RWPE1 (cell line): ENCODE data around the gene DDX17.

Experiments used
- CTCF ChIA-PET: fragments of 350-600 bp; sonication (Branson Sonifier 250); formaldehyde crosslinking; extraction: SDS; loops from one replicate; lab custom pipeline; 2021; lab: Yijun Ruan, JAX
- POLR2A ChIA-PET: fragments of 400-600 bp; formaldehyde crosslinking; extraction: SDS; loops from one replicate; lab custom pipeline; 2020; ENCODE audit warnings: antibody characterized with exemption; ENCODE audit not compliant: low non-redundant PET; lab: Yijun Ruan, JAX
- DNase-seq: peaks from one replicate; pipeline ENCODE4 v3.0.0; 2012; ENCODE audit warnings: low spot score
- H3K27ac ChIP-seq: fragments of 450-650 bp; 2 replicates; pipeline ENCODE4 v1.5.1; 2017
- TF ChIP-seq, protein P1 (sequence below): fragments of 450-650 bp; conservative IDR thresholded peaks from 2 replicates; pipeline ENCODE4 v1.5.1; 2017; ENCODE audit warnings: low read depth, mild to moderate bottlenecking

The DDX17 gene

DNA sequence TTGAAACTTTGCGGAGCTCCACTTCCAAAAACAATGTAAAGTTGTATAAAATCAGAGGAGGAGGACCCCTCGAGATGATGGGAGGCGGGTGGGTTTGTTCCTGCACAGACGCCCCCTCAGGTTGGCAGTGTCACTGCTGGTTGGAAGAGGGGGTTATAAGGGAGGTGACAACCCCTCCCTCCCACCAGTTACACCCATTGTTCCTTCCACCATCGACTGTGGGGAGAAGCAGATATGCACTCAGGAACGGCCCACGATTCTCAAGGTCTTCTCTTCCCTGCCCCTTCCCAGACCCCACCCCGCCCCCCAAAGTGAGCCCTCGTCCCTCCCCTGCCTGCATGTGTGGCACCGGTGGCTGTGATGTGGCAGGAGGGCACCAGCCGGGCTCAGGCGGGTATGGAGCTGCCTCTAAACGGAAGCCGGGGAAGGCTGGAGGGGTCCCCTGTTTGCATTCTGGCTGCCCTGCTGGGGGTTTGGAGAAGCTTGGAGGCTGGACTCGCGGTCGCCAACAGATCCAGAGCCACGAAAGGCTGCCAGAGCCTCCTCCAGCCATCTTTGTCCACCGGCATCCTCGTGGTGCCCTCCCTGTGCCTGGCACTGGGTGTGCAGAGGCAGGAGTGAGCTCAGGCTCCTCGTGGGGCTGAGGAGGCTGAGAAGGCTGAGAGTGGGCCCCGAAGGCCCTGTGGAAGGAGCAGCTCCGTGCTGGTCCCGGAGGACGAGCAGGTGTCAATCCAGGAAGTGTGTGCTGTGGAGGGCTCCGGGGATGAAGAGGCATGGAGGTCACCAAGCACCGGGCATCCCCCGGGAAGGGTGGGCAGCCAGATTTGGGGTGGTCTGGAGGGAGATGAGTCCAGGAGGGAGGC lies 37.4 kb downstream of the DDX17 start:
- ChIA-PET CTCF (interaction anchor here (0.7 kb wide), 1 partner anchor 415 kb away, joined by 3 read pairs; no protein-coding TSS in a partner anchor), POLR2A (interaction anchor here (0.6 kb wide), 1 partner anchor 172 kb away, joined by 3 read pairs; no protein-coding TSS in a partner anchor)
- H3K27ac ChIP-seq, result peak overlapping the region; percentile 43
- TF ChIP-seq, protein P1, sequence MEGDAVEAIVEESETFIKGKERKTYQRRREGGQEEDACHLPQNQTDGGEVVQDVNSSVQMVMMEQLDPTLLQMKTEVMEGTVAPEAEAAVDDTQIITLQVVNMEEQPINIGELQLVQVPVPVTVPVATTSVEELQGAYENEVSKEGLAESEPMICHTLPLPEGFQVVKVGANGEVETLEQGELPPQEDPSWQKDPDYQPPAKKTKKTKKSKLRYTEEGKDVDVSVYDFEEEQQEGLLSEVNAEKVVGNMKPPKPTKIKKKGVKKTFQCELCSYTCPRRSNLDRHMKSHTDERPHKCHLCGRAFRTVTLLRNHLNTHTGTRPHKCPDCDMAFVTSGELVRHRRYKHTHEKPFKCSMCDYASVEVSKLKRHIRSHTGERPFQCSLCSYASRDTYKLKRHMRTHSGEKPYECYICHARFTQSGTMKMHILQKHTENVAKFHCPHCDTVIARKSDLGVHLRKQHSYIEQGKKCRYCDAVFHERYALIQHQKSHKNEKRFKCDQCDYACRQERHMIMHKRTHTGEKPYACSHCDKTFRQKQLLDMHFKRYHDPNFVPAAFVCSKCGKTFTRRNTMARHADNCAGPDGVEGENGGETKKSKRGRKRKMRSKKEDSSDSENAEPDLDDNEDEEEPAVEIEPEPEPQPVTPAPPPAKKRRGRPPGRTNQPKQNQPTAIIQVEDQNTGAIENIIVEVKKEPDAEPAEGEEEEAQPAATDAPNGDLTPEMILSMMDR, result no peak
- no peak for DNase-seq

DNA sequence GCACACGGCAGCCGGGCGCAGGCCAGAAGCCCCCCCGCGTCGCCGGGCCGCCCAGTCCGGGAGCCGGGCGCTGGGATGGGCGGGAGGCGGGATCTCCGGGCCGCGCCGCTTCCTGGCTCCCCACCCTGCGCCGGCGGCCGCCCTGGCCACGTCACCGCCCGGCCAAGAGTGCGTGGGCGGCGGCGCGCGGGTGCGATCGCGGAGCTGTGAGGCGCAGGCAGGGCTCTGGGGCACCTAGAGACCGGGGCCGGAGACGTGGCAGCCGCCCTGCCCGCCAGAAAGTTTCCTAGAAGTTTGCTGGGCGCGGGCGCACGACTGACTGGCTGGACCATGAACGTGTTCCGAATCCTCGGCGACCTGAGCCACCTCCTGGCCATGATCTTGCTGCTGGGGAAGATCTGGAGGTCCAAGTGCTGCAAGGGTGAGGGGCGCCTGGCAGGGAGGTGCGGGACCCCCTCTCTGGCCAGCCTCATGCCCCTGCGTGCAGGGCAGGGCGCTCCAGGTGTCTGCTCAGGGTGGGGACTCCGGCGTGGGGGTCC lies 38.1 kb downstream of the DDX17 start, which contains the start of gene KDELR3:
TSS of gene KDELR3 (plus strand) at position 193 of the 539 bp plus-strand sequence. CDS start at position 331, 138 bp downstream.
- TF ChIP-seq, protein P1, result no peak
- peak within 1 kb of the TSS; percentile 43 for H3K27ac ChIP-seq
- POLR2A ChIA-PET, result interaction anchor here (0.6 kb wide), 1 partner anchor 172 kb away, joined by 3 read pairs; no protein-coding TSS in a partner anchor
- CTCF ChIA-PET, result no interaction called here
- DNase-seq, result peak; percentile 81

DNA sequence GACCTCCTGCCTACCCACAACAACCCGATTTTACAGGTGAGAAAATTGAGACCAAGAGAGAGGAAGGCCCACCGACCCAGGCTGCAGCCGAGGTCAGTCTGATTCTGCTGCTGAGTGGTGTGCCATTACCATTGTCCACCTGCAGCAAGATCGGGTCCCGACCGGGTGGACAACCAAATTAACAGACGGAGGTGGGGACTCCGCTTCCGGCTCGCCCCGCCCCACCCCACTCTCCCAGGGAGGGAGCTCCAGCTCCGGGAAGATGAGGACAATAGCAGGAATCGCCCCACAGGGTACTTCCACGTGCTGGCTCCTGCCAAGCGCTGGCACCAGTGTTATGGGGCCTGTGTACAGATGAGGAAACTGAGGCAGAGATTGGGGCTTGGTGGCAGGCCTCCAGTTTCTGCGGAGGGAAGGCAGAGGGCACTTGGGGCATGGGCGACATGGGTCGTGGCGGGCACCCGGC lies 38.6 kb downstream of the DDX17 start:
- TF ChIP-seq, protein P1, result no peak
- CTCF ChIA-PET, result no interaction called here
- no peak for DNase-seq
- H3K27ac ChIP-seq, result peak overlapping the region; percentile 43
- POLR2A ChIA-PET, result no interaction called here

DNA sequence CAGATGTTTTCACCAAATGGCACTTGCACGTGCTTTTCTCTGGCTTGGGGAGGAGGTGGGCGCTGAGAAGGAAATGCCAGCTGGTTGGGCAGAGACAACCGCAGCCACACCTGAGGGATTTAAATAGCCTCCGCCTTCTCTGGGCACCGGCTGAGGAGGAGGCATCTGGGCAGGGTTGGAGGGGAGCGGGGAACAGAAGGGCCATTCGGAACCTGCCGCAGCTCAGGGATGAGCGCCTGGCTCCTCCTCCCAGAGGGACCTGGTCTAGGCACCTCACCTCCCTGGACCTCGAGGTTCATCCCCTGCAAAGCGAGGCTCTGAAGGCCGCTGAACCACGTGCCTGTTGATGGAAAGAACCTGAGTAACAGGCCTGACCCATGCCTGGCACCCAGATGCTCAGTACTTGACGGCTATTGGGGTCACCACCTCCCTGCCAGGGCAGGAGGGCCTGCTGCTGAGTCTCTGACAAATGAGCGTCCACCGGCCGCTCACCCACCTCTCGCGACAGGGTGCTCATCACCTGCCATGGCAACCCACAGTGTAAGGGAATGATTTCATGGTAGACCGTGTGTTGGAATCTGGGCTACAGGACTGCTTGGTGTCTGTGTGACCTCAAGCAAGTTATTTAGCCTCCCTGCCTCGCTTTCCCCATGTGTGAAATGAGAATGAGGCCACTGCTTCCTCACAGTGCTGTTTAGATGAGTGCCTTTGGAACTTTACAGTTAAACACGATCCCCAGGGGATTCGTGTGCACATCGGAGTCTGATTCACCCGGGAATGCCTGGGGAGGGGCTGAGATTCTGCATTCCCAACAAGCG lies 40.2 kb downstream of the DDX17 start:
- ChIA-PET POLR2A (no interaction called here), CTCF (no interaction called here)
- TF ChIP-seq, protein P1, result no peak
- H3K27ac ChIP-seq, result no peak overlapping the region
- DNase-seq, result no peak

DNA sequence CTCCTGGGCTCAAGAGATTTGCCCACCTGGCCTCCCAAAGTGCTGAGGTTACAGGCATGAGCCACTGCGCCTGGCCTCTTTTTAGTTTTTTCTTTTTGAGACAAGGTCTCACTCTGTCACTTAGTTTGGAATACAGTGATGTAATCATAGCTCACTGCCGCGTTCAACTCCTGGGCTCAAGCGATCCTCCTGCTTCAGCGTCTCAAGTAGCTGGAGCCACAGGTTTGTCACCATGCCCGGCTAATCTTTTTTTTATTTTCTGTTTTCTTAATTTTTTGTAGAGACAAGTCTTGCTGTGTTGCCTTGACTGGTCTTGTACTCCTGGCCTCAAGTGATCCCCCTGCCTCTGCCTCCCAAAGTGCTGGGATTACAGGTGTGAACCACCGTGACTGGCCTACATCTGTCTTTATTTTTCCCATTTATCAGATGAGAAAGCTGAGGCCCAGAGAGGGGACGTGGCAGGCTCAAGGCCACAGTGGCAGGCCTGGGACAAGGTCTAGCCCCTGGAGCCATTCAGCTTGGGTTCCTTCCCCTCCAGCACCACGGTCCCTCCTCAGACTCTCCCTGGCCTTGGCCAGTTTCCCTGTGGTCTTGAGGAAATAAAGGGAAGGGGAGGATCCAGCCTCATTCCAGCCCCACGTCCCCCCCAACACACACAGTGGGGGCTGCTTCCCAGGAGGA lies 41.0 kb downstream of the DDX17 start:
- TF ChIP-seq, protein P1, result no peak
- DNase-seq, result no peak
- ChIA-PET CTCF (interaction anchor here (0.6 kb wide), 1 partner anchor 106 kb away, joined by 3 read pairs; no protein-coding TSS in a partner anchor), POLR2A (no interaction called here)
- no peak overlapping the region for H3K27ac ChIP-seq
